Adrenal gland (tissue), 12 donors: ENCODE data around the gene PPCS. TPM values are rescaled to one million over a fixed set of nuclear protein-coding genes. Genes with fewer than 3 reads are reported as not detected.

Experiments used
- DNase-seq, 7 donors: peaks; one replicate each; pipeline ENCODE4 v3.0.0-alpha.2; 2019 to 2020
- H3K27ac ChIP-seq, 5 donors: fragments of 200-600 bp; sonication (generic) in 4 of 5; 1 replicate in 3 of 5; 2 replicates in 2 of 5; pipeline versions ENCODE4 v1.5.1 to v1.8.0; 2016 to 2020; ENCODE audit warnings: mild to moderate bottlenecking in 1 of 5
- H3K27me3 ChIP-seq: fragments of 200-600 bp; 2 replicates; pipeline ENCODE4 v1.8.0; 2021
- H3K36me3 ChIP-seq, 2 donors: fragments of 200-600 bp; replicated peaks in 1 of 2; 1 replicate in 1 of 2; 2 replicates in 1 of 2; pipeline versions ENCODE4 v1.5.1 to v1.8.0; 2018 to 2022
- H3K4me1 ChIP-seq, 2 donors: fragments of 200-600 bp; replicated peaks in 1 of 2; 1 replicate in 1 of 2; 2 replicates in 1 of 2; pipeline versions ENCODE4 v1.5.1 to v1.8.0; 2018 to 2021
- H3K4me3 ChIP-seq, 4 donors: fragments of 200-600 bp; sonication (generic) in 3 of 4; one replicate each; pipeline ENCODE4 v1.5.1; 2016 to 2018
- H3K9me3 ChIP-seq, 3 donors: fragments of 200-600 bp; sonication (generic) in 1 of 3; replicated peaks in 1 of 3; 1 replicate in 2 of 3; 2 replicates in 1 of 3; pipeline versions ENCODE4 v1.5.1 to v1.8.0; 2016 to 2021
- CTCF ChIP-seq, 6 experiments: fragments of 450-650 bp in 4 of 6; fragments of 200-600 bp in 2 of 6; sonication (generic) in 1 of 6; IDR thresholded peaks; 1 replicate in 5 of 6; 2 replicates in 1 of 6; pipeline versions ENCODE4 v1.5.1 to v1.8.0; 2016 to 2021; ENCODE audit warnings: antibody characterized with exemption in 6 of 6, mild to moderate bottlenecking in 2 of 6, moderate library complexity in 1 of 6
- POLR2A ChIP-seq, 2 donors: fragments of 450-650 bp; IDR thresholded peaks; one replicate each; pipeline ENCODE4 v1.6.1; 2017; ENCODE audit warnings: antibody characterized with exemption in 2 of 2, mild to moderate bottlenecking in 2 of 2, moderate library complexity in 1 of 2
- WGBS, 4 donors: extraction: QIAGEN DNeasy Blood & Tissue Kit in 2 of 4; methylation state at CpG; one replicate each; pipeline versions ENCODE4 v1.1.5 to v1.1.7; 2013 to 2017; 5-methylcytosine and 5-hydroxymethylcytosine counted together
- intact Hi-C, 2 donors: fragments of 100-400 bp; cut with DNase I; formaldehyde crosslinking; loops; one replicate each; pipeline versions ENCODE4 v1.14.1 to v1.15.0; 2022 to 2023
- polyA plus RNA-seq, 3 donors: library from polyadenylated mRNA; stranded (reverse); fragments of 200-250 nt in 2 of 3; fragments of 350-450 nt in 1 of 3; fragmentation: Illumina TruSeq in 1 of 3; extraction: RNeasy Lipid Tissue Mini Kit (QIAGEN cat#74804) in 1 of 3; gene quantifications; one replicate each; pipeline ENCODE4 v1.2.3, GENCODE V29; 2013 to 2014
- total RNA-seq, 9 donors: library from RNA; depleted of rRNA in 4 of 9; stranded (reverse); fragments of >200 nt in 4 of 9; fragments of 120-200 nt in 1 of 9; fragmentation: NEBNext Ultra II Directional in 1 of 9; extraction: Animal tissue kit (Norgen Biotek cat#: 25700) in 1 of 9; gene quantifications; one replicate each; pipeline versions ENCODE4 v1.1.0 to v1.2.4, GENCODE V29; 2013 to 2023
- donor health status: healthy with polysubstance abuse.
- donor health status: Bipolar disorder and iron deficiency.
- donor health status: DM: yes; HTN: yes; CAD: no.
- donor health status: DM: no; HTN: no; CAD: no.
- donor health status: DM: no; HTN: no; CAD: no.
- donor health status: DM: yes; HTN: yes; CAD: no.

PPCS gene
- total and polyA plus RNA-seq, 12 donors, result 48.7 to 191 (median 89.8) TPM

GRCh38 chr1:42420911-42421585 is 35.3 kb upstream of the PPCS start:
- 13 to 18% (median 16%) methylated on average over 10 of the region's 10 CpGs for WGBS, 4 donors
- no peak for TF ChIP-seq POLR2A (IDR thresholded peaks at IDR 0.05)
- no peak for TF ChIP-seq CTCF (IDR thresholded peaks at IDR 0.05)
- no peaks in the 10 kb centered on the region for H3K36me3 ChIP-seq
- H3K4me3 ChIP-seq, result no peak overlapping the region
- no peak overlapping the region for H3K27ac ChIP-seq
- H3K27me3 ChIP-seq, result no peaks in the 10 kb centered on the region
- peaks cover 0 to 11% of the 10 kb centered on the region in 2 donors for H3K4me1 ChIP-seq
- peak; percentile 21 to 73 (median 46) for DNase-seq
- no peaks in the 10 kb centered on the region for H3K9me3 ChIP-seq
- intact Hi-C loops, result no loop called here

- intact Hi-C loops, result no loop called here
- WGBS, 4 donors, result 73 to 82% (median 77%) methylated on average over 9 of the region's 9 CpGs
Observed at GRCh38 chr1:42422737-42423136, 33.6 kb upstream of the PPCS start.

GRCh38 chr1:42423681-42424080 is 32.7 kb upstream of the PPCS start:
- Histone ChIP-seq H3K4me3 (no peak overlapping the region), H3K9me3 (no peaks in the 10 kb centered on the region), H3K27me3 (no peaks in the 10 kb centered on the region), H3K4me1 (peaks cover 0 to 11% of the 10 kb centered on the region in 2 donors), H3K36me3 (no peaks in the 10 kb centered on the region), H3K27ac (no peak overlapping the region)
- TF ChIP-seq CTCF (IDR thresholded peaks at IDR 0.05) (no peak), POLR2A (IDR thresholded peaks at IDR 0.05) (no peak)
- intact Hi-C loops, result no loop called here
- no peak for DNase-seq
- WGBS, 4 donors, result 85 to 90% (median 88%) methylated on average over 3 of the region's 3 CpGs

More at GRCh38 chr1:42422737-42423136, 33.6 kb upstream of the PPCS start:
- H3K9me3 ChIP-seq, result no peaks in the 10 kb centered on the region
- no peaks in the 10 kb centered on the region for H3K36me3 ChIP-seq
- no peaks in the 10 kb centered on the region for H3K27me3 ChIP-seq
- H3K4me3 ChIP-seq, result no peak overlapping the region
- TF ChIP-seq POLR2A (IDR thresholded peaks at IDR 0.05) (no peak), CTCF (IDR thresholded peaks at IDR 0.05) (no peak)
- H3K27ac ChIP-seq, result no peak overlapping the region
- H3K4me1 ChIP-seq, result peaks cover 0 to 11% of the 10 kb centered on the region in 2 donors
- no peak for DNase-seq

GRCh38 chr1:42424201-42424600 is 32.1 kb upstream of the PPCS start:
- TF ChIP-seq POLR2A (IDR thresholded peaks at IDR 0.05), result no peak
- TF ChIP-seq CTCF (IDR thresholded peaks at IDR 0.05), result no peak
- Histone ChIP-seq H3K27ac (no peak overlapping the region), H3K9me3 (no peaks in the 10 kb centered on the region), H3K4me1 (peaks cover 0 to 11% of the 10 kb centered on the region in 2 donors), H3K27me3 (no peaks in the 10 kb centered on the region), H3K36me3 (no peaks in the 10 kb centered on the region), H3K4me3 (no peak overlapping the region)
- WGBS, 4 donors, result 89 to 94% (median 92%) methylated on average over 4 of the region's 4 CpGs
- intact Hi-C loops, result no loop called here
- DNase-seq, result no peak
